ENCODE results near the gene CCSER1. TPM values are rescaled to one million over a fixed set of nuclear protein-coding genes. Genes with fewer than 3 reads are reported as not detected.

CCSER1 gene
- total and polyA plus RNA-seq, 2 of the 8 experiments (the other 6 are each of a cell fraction or from before 2014, with no cell fraction given), result 0.26 to 0.84 TPM

DNA sequence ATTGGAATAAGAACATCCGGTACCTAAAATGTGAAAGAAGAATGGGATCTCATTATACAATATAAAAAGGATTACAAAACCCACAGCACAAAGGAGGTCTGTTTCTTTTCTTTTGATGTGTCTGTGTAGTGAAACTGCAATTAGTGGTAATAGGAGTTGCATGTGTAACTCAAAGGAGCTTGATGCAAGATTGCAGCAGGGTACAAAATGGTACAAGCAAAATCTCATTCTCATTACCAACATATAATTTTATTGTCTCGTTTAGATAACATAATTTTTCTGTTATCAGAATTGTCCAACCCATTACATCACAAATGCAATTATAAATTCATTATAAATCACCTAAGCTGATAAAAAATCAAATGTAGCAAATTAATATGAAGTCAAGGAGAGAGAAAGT lies 47.1 kb upstream of the CCSER1 start:
- Histone ChIP-seq H2BK20ac (ENCODE audit: low read length) (no peak overlapping the region), H3K56ac (replicated peaks; ENCODE audit: insufficient read length, low read depth, low read length) (no peak overlapping the region), H3K23ac (ENCODE audit: insufficient read length) (no peak overlapping the region), H2AFZ (ENCODE audit: low read length) (no peak overlapping the region), H3K79me2 (ENCODE audit: control insufficient read depth in 1 of 2, insufficient read depth in 2 of 2, low read length in 2 of 2) (no peaks in the 10 kb centered on the region), H3K9me3 (ENCODE audit: insufficient read depth in 2 of 2, low read depth in 1 of 2, low read length in 1 of 2) (no peaks in the 10 kb centered on the region), H3K27ac (ENCODE audit: low read depth, low read length) (no peak overlapping the region), H3K27me3 (replicated peaks in 1 of 4; ENCODE audit: control insufficient read depth in 3 of 4, extremely low read depth in 1 of 4, insufficient read depth in 3 of 4, low read length in 3 of 4) (no peaks in the 10 kb centered on the region), H4K5ac (ENCODE audit: insufficient read length, low read depth, low read length) (no peak overlapping the region), H3K4me2 (ENCODE audit: insufficient read depth in 1 of 2, low read depth in 2 of 2, low read length in 2 of 2) (no peak overlapping the region), H3K23me2 (ENCODE audit: low read depth, low read length) (no peaks in the 10 kb centered on the region), H2AK5ac (ENCODE audit: low read depth, low read length) (no peak overlapping the region), H4K20me1 (replicated peaks in 1 of 2; ENCODE audit: control insufficient read depth in 1 of 2, insufficient read depth in 2 of 2, low read length in 2 of 2) (no peaks in the 10 kb centered on the region), H3K18ac (ENCODE audit: extremely low read depth, low read length) (no peak overlapping the region), H3K79me1 (ENCODE audit: low read depth, low read length) (no peaks in the 10 kb centered on the region), H4K91ac (replicated peaks; ENCODE audit: insufficient read length, low read length) (no peak overlapping the region), H3K4me1 (replicated peaks in 1 of 4; ENCODE audit: control insufficient read depth in 3 of 4, insufficient read depth in 4 of 4, low read length in 3 of 4) (peaks cover 0 to 5% (median 2%) of the 10 kb centered on the region in 4 experiments; a peak in 2 of 7 replicates), H2BK12ac (ENCODE audit: low read depth, low read length) (no peak overlapping the region), H3K14ac (ENCODE audit: insufficient read length) (no peak overlapping the region), H3K4ac (replicated peaks; ENCODE audit: insufficient read length, low read depth, low read length) (no peak overlapping the region), H3K36me3 (ENCODE audit: control insufficient read depth in 2 of 4, insufficient read depth in 4 of 4, low read length in 3 of 4) (no peaks in the 10 kb centered on the region), H3K9ac (replicated peaks in 1 of 4; ENCODE audit: extremely low read depth in 1 of 4, low read depth in 3 of 4, low read length in 3 of 4) (no peak overlapping the region), H4K8ac (ENCODE audit: extremely low read depth, insufficient read depth, low read length) (no peak overlapping the region), H2BK5ac (ENCODE audit: low read depth, low read length) (no peak overlapping the region), H2BK15ac (ENCODE audit: low read length) (no peak overlapping the region), H2BK120ac (replicated peaks; ENCODE audit: low read depth, low read length) (no peak overlapping the region), H3K4me3 (ENCODE audit: extremely low read depth in 1 of 4, insufficient read depth in 2 of 4, low read depth in 3 of 4, low read length in 4 of 4) (no peak overlapping the region)
- POLR2A ChIA-PET (ENCODE audit: partially characterized antibody), result no interaction called here
- WGBS, 2 experiments (ENCODE audit: extremely low coverage in 1 of 2, insufficient coverage in 1 of 2, insufficient read length in 1 of 2, insufficient replicate concordance in 2 of 2, low coverage in 1 of 2, low lambda C conversion rate in 2 of 2, missing lambda C conversion rate in 1 of 2), result 98% methylated on average over 2 of the region's 2 CpGs; no CpG with 5 or more reads in 1 of the 2 experiments
- no peak for DNase-seq (ENCODE audit: low read depth in 1 of 2, low spot score in 2 of 2)
- no peak for FAIRE-seq
- CTCF ChIA-PET (ENCODE audit: partially characterized antibody), result no interaction called here
- TF ChIP-seq RNF2 (IDR thresholded peaks at IDR 0.05; ENCODE audit: borderline replicate concordance, low read depth, low read length, missing control alignments, poor library complexity, severe bottlenecking), result no peak
- TF ChIP-seq NANOG (IDR thresholded peaks at IDR 0.05; ENCODE audit: insufficient read depth, low read depth, low read length, poor library complexity, severe bottlenecking), result no peak
- no peak for TF ChIP-seq PHF8 (conservative IDR thresholded peaks at IDR 0.05; ENCODE audit: low read depth, low read length)
- TF ChIP-seq CREB1 (IDR thresholded peaks at IDR 0.05), result no peak
- no peak for TF ChIP-seq GTF2F1 (IDR thresholded peaks at IDR 0.05; ENCODE audit: borderline replicate concordance, low read depth, low read length)
- TF ChIP-seq, protein P1, sequence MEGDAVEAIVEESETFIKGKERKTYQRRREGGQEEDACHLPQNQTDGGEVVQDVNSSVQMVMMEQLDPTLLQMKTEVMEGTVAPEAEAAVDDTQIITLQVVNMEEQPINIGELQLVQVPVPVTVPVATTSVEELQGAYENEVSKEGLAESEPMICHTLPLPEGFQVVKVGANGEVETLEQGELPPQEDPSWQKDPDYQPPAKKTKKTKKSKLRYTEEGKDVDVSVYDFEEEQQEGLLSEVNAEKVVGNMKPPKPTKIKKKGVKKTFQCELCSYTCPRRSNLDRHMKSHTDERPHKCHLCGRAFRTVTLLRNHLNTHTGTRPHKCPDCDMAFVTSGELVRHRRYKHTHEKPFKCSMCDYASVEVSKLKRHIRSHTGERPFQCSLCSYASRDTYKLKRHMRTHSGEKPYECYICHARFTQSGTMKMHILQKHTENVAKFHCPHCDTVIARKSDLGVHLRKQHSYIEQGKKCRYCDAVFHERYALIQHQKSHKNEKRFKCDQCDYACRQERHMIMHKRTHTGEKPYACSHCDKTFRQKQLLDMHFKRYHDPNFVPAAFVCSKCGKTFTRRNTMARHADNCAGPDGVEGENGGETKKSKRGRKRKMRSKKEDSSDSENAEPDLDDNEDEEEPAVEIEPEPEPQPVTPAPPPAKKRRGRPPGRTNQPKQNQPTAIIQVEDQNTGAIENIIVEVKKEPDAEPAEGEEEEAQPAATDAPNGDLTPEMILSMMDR (IDR thresholded peaks at IDR 0.05; ENCODE audit: control extremely low read depth in 1 of 3, insufficient read depth in 1 of 3, low read depth in 1 of 3, low read length in 3 of 3), result no peak
- no peak for TF ChIP-seq SUZ12 (IDR thresholded peaks at IDR 0.05; ENCODE audit: low read length)
- TF ChIP-seq RBBP5 (IDR thresholded peaks at IDR 0.05; ENCODE audit: borderline replicate concordance, low read depth, low read length), result no peak
- no peak for TF ChIP-seq GABPA (IDR thresholded peaks at IDR 0.05; ENCODE audit: borderline replicate concordance, insufficient read depth, low read length)
- TF ChIP-seq SP1 (IDR thresholded peaks at IDR 0.05; ENCODE audit: low read depth, low read length), result no peak
- no peak for TF ChIP-seq EZH2 (IDR thresholded peaks at IDR 0.05; ENCODE audit: low read depth, low read length, severe bottlenecking)
- TF ChIP-seq TEAD4 (IDR thresholded peaks at IDR 0.05; ENCODE audit: low read depth, low read length), result no peak
